ENCODE measurements around the gene CCDC91. TPM values are rescaled to one million over a fixed set of nuclear protein-coding genes. Genes with fewer than 3 reads are reported as not detected.

Gene CCDC91
- total and polyA plus RNA-seq, 9 of the 15 experiments (the other 6 are each of a cell fraction or from before 2014, with no cell fraction given) = 10.1 to 31.1 (median 26.3) TPM

DNA sequence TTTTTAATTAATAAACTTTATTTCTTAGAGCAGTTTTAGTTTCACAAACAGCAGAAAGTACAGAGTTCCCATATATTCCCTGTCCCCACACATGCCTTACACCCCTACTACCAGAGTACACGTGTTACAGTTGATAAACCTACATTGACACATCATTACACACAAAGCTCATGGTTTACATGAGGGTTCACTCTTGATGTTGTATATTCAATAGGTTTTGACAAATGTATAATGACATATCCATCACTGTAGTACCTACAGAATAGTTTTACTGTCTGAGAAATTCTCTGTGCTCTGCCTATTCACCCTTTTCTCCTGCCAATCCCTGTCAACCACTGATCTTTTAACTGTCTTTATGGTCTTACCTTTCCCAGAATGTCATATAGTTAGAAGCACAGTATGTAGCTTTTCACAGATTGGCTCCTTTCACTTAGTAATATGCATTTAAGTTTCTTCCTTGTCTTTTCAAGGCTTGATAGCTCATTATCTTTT, 15.1 kb upstream of the CCDC91 start:
- H3K4me1 ChIP-seq (replicated peaks in 1 of 2; ENCODE audit: control insufficient read depth in 2 of 2, insufficient read depth in 2 of 2, low read length in 2 of 2) = no peaks in the 10 kb centered on the region
- H3K27ac ChIP-seq (ENCODE audit: extremely low read depth, low read depth, low read length) = no peak overlapping the region
- BruUV-seq (replicated peaks) = no TSS peak
- ChIA-PET CTCF (ENCODE audit: low intra/inter-chr PET ratio) (no interaction called here), POLR2A (interaction anchor here (0.7 kb wide), 1 partner anchor 76 kb away, joined by 3 read pairs; no protein-coding TSS in a partner anchor)
- H3K4me3 ChIP-seq = no peak overlapping the region
- no peaks in the 10 kb centered on the region for H3K9me1 ChIP-seq (ENCODE audit: control insufficient read depth, insufficient read depth, low read length)
- no peak for DNase-seq (ENCODE audit: extremely low read depth in 1 of 4, low spot score in 3 of 4)
- H3K9ac ChIP-seq (ENCODE audit: insufficient read depth in 1 of 2, low read depth in 2 of 2, low read length in 2 of 2) = no peak overlapping the region
- no peak for FAIRE-seq
- ATAC-seq = no peak
- in situ Hi-C loops (cut with MboI) (loop anchor here (10.0 kb wide), 2 partner anchors 200 to 450 kb away; partner anchors contain the start of gene PTHLH), intact Hi-C loops (cut with micrococcal nuclease) (loop anchor here (10.0 kb wide), 1 partner anchor 440 kb away; no protein-coding TSS in a partner anchor)
- H2AFZ ChIP-seq (ENCODE audit: low read depth, low read length) = no peak overlapping the region
- no peaks in the 10 kb centered on the region for H3K36me3 ChIP-seq (ENCODE audit: control insufficient read depth, insufficient read depth, low read length)
- H3K27me3 ChIP-seq (ENCODE audit: control insufficient read depth in 2 of 2, insufficient read depth in 2 of 2, low read length in 2 of 2) = no peaks in the 10 kb centered on the region
- H3K9me3 ChIP-seq (replicated peaks; ENCODE audit: control insufficient read depth, insufficient read depth, low read depth, low read length) = no peaks in the 10 kb centered on the region; the same call in 1 of the 2 replicates
- H3K4me2 ChIP-seq (ENCODE audit: insufficient read depth, low read length) = no peak overlapping the region
- no peaks in the 10 kb centered on the region for H3K79me2 ChIP-seq (ENCODE audit: control insufficient read depth, insufficient read depth, low read length)
- no peaks in the 10 kb centered on the region for H4K20me1 ChIP-seq (replicated peaks; ENCODE audit: control insufficient read depth, insufficient read depth, low read length)
- WGBS (ENCODE audit: insufficient coverage, low coverage, missing lambda C conversion rate) = 0% methylated on average over 1 of the region's 1 CpG
- TF ChIP-seq ZFP1 (CRISPR knock-in tag; IDR thresholded peaks at IDR 0.05) (no peak), HCFC1 (IDR thresholded peaks at IDR 0.05; ENCODE audit: low read depth, low read length) (no peak), NFE2L1 (tag; IDR thresholded peaks at IDR 0.05; ENCODE audit: borderline replicate concordance, low read depth) (no peak)
- TF ChIP-seq, protein P1, sequence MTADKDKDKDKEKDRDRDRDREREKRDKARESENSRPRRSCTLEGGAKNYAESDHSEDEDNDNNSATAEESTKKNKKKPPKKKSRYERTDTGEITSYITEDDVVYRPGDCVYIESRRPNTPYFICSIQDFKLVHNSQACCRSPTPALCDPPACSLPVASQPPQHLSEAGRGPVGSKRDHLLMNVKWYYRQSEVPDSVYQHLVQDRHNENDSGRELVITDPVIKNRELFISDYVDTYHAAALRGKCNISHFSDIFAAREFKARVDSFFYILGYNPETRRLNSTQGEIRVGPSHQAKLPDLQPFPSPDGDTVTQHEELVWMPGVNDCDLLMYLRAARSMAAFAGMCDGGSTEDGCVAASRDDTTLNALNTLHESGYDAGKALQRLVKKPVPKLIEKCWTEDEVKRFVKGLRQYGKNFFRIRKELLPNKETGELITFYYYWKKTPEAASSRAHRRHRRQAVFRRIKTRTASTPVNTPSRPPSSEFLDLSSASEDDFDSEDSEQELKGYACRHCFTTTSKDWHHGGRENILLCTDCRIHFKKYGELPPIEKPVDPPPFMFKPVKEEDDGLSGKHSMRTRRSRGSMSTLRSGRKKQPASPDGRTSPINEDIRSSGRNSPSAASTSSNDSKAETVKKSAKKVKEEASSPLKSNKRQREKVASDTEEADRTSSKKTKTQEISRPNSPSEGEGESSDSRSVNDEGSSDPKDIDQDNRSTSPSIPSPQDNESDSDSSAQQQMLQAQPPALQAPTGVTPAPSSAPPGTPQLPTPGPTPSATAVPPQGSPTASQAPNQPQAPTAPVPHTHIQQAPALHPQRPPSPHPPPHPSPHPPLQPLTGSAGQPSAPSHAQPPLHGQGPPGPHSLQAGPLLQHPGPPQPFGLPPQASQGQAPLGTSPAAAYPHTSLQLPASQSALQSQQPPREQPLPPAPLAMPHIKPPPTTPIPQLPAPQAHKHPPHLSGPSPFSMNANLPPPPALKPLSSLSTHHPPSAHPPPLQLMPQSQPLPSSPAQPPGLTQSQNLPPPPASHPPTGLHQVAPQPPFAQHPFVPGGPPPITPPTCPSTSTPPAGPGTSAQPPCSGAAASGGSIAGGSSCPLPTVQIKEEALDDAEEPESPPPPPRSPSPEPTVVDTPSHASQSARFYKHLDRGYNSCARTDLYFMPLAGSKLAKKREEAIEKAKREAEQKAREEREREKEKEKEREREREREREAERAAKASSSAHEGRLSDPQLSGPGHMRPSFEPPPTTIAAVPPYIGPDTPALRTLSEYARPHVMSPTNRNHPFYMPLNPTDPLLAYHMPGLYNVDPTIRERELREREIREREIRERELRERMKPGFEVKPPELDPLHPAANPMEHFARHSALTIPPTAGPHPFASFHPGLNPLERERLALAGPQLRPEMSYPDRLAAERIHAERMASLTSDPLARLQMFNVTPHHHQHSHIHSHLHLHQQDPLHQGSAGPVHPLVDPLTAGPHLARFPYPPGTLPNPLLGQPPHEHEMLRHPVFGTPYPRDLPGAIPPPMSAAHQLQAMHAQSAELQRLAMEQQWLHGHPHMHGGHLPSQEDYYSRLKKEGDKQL (CRISPR knock-in tag; IDR thresholded peaks at IDR 0.05; ENCODE audit: borderline replicate concordance) = no peak
- TF ChIP-seq, protein P2, sequence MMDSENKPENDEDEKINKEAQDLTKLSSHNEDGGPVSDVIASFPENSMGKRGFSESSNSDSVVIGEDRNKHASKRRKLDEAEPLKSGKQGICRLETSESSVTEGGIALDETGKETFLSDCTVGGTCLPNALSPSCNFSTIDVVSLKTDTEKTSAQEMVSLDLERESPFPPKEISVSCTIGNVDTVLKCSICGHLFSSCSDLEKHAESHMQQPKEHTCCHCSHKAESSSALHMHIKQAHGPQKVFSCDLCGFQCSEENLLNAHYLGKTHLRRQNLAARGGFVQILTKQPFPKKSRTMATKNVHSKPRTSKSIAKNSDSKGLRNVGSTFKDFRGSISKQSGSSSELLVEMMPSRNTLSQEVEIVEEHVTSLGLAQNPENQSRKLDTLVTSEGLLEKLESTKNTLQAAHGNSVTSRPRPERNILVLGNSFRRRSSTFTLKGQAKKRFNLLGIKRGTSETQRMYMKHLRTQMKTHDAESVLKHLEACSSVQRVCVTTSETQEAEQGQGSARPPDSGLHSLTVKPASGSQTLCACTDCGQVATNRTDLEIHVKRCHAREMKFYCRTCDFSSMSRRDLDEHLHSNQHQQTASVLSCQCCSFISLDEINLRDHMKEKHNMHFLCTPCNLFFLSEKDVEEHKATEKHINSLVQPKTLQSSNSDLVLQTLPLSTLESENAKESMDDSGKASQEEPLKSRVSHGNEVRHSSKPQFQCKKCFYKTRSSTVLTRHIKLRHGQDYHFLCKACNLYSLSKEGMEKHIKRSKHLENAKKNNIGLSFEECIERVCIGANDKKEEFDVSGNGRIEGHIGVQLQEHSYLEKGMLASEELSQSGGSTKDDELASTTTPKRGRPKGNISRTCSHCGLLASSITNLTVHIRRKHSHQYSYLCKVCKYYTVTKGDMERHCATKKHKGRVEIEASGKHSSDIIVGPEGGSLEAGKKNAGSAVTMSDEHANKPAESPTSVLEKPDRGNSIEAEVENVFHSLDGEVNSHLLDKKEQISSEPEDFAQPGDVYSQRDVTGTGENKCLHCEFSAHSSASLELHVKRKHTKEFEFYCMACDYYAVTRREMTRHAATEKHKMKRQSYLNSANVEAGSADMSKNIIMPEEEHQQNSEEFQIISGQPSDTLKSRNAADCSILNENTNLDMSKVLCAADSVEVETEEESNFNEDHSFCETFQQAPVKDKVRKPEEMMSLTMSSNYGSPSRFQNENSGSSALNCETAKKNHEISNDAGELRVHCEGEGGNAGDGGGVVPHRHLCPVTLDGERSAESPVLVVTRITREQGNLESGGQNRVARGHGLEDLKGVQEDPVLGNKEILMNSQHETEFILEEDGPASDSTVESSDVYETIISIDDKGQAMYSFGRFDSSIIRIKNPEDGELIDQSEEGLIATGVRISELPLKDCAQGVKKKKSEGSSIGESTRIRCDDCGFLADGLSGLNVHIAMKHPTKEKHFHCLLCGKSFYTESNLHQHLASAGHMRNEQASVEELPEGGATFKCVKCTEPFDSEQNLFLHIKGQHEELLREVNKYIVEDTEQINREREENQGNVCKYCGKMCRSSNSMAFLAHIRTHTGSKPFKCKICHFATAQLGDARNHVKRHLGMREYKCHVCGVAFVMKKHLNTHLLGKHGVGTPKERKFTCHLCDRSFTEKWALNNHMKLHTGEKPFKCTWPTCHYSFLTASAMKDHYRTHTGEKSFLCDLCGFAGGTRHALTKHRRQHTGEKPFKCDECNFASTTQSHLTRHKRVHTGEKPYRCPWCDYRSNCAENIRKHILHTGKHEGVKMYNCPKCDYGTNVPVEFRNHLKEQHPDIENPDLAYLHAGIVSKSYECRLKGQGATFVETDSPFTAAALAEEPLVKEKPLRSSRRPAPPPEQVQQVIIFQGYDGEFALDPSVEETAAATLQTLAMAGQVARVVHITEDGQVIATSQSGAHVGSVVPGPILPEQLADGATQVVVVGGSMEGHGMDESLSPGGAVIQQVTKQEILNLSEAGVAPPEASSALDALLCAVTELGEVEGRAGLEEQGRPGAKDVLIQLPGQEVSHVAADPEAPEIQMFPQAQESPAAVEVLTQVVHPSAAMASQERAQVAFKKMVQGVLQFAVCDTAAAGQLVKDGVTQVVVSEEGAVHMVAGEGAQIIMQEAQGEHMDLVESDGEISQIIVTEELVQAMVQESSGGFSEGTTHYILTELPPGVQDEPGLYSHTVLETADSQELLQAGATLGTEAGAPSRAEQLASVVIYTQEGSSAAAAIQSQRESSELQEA (IDR thresholded peaks at IDR 0.05; ENCODE audit: low read depth) = no peak
- TF ChIP-seq, protein P3, sequence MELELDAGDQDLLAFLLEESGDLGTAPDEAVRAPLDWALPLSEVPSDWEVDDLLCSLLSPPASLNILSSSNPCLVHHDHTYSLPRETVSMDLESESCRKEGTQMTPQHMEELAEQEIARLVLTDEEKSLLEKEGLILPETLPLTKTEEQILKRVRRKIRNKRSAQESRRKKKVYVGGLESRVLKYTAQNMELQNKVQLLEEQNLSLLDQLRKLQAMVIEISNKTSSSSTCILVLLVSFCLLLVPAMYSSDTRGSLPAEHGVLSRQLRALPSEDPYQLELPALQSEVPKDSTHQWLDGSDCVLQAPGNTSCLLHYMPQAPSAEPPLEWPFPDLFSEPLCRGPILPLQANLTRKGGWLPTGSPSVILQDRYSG (tag; conservative IDR thresholded peaks at IDR 0.05; ENCODE audit: low read depth) = no peak
